ENCODE measurements around the gene GSX1.

GSX1 gene

DNA sequence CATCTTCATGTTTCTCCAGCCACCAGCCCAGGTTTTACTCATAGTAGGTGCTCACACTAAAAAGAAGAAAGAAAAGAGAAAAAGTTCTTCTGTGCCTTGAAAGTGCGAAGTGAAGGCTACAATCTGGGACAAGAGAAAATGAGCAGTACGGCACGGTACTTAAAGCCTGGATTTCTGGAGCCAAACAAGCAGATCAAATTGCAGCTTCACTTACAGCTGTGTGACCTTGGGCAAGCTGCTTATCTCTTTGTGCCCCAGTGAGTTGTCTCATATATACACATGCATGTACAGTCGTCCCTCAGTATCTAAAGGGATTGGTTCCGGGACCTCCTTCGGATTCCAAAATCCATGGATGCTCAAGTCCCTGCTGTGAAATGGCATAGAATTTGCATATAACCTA, 41.8 kb downstream of the GSX1 start:
- no peak for DNase-seq (ENCODE audit: low read depth)

DNA sequence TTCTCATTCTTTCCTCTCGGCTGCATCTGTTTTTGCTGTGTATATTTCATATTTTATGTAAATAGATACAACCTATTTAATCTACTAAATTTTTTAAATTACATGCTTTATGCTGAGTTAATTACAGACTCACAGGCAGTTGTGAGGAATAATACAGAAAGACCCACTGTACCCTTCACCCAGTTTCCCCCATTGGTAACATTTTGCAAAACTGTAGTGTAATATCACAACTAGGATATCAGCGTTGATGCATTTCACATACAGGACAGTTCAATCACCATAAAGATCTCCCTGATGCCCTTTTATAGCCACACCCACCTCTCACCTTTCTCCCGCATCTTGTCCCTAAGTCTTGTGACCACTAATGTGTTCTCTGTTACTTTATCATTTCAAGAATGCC, 43.5 kb downstream of the GSX1 start:
- no peak for DNase-seq (ENCODE audit: low read depth)

DNA sequence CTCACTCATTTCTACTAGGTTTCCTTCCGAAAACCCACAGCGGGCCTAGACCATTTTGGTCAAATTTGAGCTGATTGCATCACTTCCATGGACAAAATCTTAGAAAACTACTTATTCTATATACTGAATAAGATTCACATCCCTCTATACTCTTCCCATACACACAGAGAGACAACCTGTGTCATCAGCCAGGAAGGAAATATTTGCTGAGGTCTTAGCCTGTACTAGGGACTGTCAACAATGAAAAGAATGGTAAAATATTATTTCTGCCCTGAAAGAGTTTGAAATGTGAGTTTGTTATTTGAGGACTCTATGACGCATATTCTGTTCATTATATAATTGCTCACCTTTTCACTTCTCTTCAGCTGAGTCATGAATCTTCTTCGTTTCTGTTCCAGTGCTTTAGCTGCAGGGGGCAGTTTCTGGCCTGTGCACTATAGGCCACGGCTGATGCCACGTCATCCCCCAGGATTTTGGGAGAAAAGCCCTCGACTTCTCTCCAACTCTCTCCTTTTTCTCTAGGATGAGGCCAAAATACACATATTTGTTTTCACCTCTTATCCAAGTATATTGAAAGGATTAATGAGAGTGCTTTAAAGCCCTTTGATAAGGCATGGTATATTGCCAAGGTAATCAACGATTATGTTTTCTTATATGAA, 47.7 kb downstream of the GSX1 start:
- DNase-seq (ENCODE audit: low read depth), result no peak

DNA sequence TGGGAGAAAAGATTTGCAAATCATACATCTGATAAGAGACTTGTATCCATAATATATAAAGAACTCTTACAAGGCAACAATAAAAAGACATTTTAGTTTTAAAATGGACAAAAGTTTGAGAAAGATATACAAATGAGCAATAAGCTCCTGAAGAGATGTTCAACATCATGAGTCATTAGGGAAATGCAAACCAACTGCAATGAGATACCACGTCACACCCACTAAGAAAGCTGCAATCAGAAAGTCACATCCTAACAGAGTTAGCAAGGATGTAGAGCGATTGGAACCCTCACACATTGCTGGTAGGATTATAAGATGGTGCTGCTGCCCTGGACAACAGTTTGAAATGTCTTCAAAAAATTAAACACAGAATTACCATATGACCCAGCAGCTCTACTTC, 50.3 kb downstream of the GSX1 start:
- DNase-seq (ENCODE audit: low read depth), result no peak

All from stromal cell of bone marrow (primary cell).